Gastroesophageal sphincter (tissue), 3 donors: ENCODE measurements around the gene STARD10.
"Not testable (repeated sequence)": the region's sequence is repeated elsewhere in the genome, so short reads cannot be mapped to it uniquely, and the experiment has no call there.

Experiments used
- EP300 ChIP-seq: sonication (generic); formaldehyde crosslinking; IDR thresholded peaks from one replicate; pipeline ENCODE4 v1.6.1; 2017; ENCODE audit warnings: antibody characterized with exemption, mild to moderate bottlenecking
- TF ChIP-seq, protein P1 (sequence below), 4 experiments: fragments of 200-600 bp in 2 of 4; fragments of 450-650 bp in 2 of 4; sonication (generic) in 1 of 4; IDR thresholded peaks; one replicate each; pipeline ENCODE4 v1.5.1; 2017 to 2019; ENCODE audit warnings: antibody characterized with exemption in 4 of 4, mild to moderate bottlenecking in 2 of 4, moderate library complexity in 2 of 4

DNA sequence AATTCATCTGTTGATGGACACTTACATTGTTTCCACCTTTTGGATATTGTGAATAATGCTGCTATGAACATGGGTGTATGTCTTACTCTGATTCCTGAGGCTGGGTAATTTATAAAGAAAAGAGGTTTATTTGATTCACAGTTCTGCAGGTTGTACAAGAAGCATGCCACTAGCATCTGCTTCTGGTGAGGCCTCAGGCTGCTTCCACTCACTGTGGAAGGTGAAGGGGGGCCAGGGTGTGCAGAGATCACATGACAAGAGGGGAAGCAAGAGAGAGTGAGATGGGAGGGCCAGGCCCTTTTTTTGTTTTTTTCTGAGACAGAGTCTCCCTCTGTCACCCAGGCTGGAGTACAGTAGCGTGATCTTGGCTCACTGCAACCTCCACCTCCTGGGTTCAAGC is 12.5 kb upstream of the STARD10 start:
- TF ChIP-seq, protein P1, sequence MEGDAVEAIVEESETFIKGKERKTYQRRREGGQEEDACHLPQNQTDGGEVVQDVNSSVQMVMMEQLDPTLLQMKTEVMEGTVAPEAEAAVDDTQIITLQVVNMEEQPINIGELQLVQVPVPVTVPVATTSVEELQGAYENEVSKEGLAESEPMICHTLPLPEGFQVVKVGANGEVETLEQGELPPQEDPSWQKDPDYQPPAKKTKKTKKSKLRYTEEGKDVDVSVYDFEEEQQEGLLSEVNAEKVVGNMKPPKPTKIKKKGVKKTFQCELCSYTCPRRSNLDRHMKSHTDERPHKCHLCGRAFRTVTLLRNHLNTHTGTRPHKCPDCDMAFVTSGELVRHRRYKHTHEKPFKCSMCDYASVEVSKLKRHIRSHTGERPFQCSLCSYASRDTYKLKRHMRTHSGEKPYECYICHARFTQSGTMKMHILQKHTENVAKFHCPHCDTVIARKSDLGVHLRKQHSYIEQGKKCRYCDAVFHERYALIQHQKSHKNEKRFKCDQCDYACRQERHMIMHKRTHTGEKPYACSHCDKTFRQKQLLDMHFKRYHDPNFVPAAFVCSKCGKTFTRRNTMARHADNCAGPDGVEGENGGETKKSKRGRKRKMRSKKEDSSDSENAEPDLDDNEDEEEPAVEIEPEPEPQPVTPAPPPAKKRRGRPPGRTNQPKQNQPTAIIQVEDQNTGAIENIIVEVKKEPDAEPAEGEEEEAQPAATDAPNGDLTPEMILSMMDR (IDR thresholded peaks at IDR 0.05), result not testable (repeated sequence)
- TF ChIP-seq EP300, result not testable (repeated sequence)
